Kidney epithelial cell (primary cell): Measurements from ENCODE around the gene ZNF236. TPM values are rescaled to one million over a fixed set of nuclear protein-coding genes. Genes with fewer than 3 reads are reported as not detected.

Source experiments
- DNase-seq: peaks from one replicate; pipeline ENCODE4 v3.0.0-alpha.2; 2010; ENCODE audit warnings: low read depth
- H3K27me3 ChIP-seq: 2 replicates; pipeline ENCODE4 v1.6.0; 2011; ENCODE audit warnings: low read length; ENCODE audit not compliant: control insufficient read depth, insufficient read depth
- H3K36me3 ChIP-seq: 2 replicates; pipeline ENCODE4 v1.5.1; 2011; ENCODE audit warnings: low read length; ENCODE audit not compliant: control insufficient read depth, insufficient read depth
- H3K4me3 ChIP-seq: 2 replicates; pipeline ENCODE4 v1.5.1; 2011; ENCODE audit warnings: low read depth, mild to moderate bottlenecking, control low read depth, low read length
- total RNA-seq: library from RNA; depleted of rRNA; stranded (reverse); fragments of >200 nt; gene quantifications from 2 replicates; pipeline ENCODE4 v1.2.3, GENCODE V29; 2015
- TF ChIP-seq, protein P1 (sequence below): IDR thresholded peaks from 2 replicates; pipeline ENCODE4 v1.5.1; 2011; ENCODE audit warnings: mild to moderate bottlenecking, moderate library complexity, low read length, control low read depth, inconsistent platforms; ENCODE audit not compliant: insufficient read depth, poor library complexity, severe bottlenecking

ZNF236 gene
- total RNA-seq, 1 donor from 2014 or later = 7.8 TPM

DNA sequence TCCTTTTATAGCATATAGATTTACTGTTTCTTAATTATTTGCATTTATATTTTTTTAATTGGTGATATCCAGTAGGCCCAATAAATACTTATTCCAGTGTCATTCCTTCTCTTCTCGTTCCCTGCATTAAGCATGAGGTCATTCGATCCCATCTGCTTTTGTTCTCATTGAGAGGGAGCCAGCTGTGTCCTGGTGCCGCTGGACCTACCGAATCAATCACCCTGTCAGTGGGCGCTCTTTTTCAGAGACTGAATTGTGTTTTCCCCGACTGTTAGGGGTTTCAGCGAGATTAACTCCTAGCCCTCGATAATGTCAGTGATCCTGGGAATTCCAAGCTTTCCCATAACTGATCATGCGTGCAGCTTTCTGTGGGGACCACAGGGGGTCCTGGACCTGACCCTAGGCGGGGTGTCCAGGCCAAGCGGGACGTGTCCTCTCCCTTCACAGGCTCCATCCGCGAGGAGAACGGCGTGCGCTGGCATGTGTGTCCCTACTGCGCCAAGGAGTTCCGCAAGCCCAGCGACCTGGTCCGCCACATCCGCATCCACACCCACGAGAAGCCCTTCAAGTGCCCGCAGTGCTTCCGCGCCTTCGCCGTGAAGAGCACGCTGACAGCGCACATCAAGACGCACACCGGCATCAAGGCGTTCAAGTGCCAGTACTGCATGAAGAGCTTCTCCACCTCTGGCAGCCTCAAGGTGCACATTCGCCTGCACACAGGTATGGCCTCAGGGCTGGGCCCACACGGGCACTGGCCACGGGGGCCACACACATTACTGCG, 72.4 kb downstream of the ZNF236 start:
- peaks cover 14% of the 10 kb centered on the region for H3K36me3 ChIP-seq
- H3K27me3 ChIP-seq = no peaks in the 10 kb centered on the region
- DNase-seq = no peak
- TF ChIP-seq, protein P1, sequence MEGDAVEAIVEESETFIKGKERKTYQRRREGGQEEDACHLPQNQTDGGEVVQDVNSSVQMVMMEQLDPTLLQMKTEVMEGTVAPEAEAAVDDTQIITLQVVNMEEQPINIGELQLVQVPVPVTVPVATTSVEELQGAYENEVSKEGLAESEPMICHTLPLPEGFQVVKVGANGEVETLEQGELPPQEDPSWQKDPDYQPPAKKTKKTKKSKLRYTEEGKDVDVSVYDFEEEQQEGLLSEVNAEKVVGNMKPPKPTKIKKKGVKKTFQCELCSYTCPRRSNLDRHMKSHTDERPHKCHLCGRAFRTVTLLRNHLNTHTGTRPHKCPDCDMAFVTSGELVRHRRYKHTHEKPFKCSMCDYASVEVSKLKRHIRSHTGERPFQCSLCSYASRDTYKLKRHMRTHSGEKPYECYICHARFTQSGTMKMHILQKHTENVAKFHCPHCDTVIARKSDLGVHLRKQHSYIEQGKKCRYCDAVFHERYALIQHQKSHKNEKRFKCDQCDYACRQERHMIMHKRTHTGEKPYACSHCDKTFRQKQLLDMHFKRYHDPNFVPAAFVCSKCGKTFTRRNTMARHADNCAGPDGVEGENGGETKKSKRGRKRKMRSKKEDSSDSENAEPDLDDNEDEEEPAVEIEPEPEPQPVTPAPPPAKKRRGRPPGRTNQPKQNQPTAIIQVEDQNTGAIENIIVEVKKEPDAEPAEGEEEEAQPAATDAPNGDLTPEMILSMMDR = no peak
- no peak overlapping the region for H3K4me3 ChIP-seq

DNA sequence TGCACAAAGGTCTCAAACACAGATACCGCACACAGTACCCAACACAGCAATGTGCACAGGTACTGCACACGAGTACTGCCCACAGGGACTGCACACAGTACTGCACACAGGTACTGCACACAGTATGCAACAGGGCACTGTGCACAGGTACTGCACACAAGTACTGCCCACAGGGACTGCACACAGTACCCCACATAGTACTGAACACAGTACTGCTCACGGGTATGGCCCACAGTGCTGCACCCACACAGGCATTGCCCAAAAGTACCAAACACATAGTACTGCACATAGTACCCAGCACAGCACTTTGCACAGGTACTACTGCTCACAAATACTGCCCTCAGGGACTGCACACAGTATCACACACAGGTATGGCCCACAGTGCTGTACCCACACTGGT, 73.1 kb downstream of the ZNF236 start:
- no peak for DNase-seq
- H3K36me3 ChIP-seq = peaks cover 14% of the 10 kb centered on the region
- TF ChIP-seq, protein P1 = no peak
- no peak overlapping the region for H3K4me3 ChIP-seq
- no peaks in the 10 kb centered on the region for H3K27me3 ChIP-seq

DNA sequence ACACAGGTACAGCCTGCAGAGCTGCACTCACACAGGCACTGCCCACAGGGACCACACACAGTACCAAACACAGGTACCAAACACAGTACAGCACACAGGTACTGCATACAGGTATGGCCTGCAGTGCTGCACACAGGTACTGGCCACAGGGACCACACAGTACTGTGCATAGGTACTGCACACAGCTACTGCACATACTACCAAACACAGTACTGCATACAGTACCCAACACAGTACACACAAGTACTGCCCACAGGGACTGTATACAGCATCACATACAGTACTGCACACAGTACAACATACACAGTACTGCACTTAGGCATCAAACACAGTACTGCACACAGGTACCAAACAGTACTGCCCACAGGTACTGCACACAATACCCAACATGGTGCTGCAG, 74.3 kb downstream of the ZNF236 start:
- Histone ChIP-seq H3K27me3 (no peaks in the 10 kb centered on the region), H3K36me3 (peaks cover 15% of the 10 kb centered on the region), H3K4me3 (no peak overlapping the region)
- TF ChIP-seq, protein P1 = no peak
- no peak for DNase-seq

DNA sequence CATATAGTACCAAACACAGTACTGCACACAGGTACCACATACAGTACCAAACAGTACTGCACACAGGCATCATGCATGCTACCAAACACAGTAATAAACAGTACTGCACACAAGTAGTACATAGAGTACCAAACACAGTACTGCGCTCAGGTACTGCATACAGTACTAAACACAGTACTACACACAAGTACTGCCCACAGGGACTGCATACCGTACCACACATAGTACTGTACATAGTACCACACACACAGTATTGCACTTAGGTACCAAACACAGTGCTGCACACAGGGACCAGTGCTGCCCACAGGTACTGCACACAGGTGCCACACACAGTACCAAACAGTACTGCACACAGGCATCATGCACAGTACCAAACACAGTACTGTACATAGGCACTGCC, 74.9 kb downstream of the ZNF236 start:
- TF ChIP-seq, protein P1 = no peak
- DNase-seq = no peak
- Histone ChIP-seq H3K27me3 (no peaks in the 10 kb centered on the region), H3K36me3 (peaks cover 15% of the 10 kb centered on the region), H3K4me3 (no peak overlapping the region)

DNA sequence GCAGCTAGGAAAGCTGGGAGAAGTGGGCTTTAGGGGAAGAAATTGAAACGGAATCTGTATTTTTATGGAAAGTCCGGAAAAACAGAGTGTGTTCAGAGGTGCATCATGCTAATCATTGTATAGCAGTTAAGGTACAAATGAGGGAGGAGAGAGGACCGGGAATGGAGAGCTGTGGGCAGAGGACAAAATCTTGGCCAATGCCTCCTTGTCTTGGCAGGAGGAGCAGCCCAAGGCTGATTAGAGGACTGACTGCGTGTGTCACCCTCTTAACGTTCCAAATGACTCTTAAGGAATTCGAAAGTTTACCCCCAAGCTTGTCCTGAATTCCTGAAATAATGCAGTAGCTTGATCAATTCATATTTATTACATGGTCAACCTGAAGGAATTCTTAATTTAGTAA, 81.0 kb downstream of the ZNF236 start:
- DNase-seq = no peak
- peaks cover 1% of the 10 kb centered on the region for H3K36me3 ChIP-seq
- TF ChIP-seq, protein P1 = no peak
- no peak overlapping the region for H3K4me3 ChIP-seq
- H3K27me3 ChIP-seq = no peaks in the 10 kb centered on the region

DNA sequence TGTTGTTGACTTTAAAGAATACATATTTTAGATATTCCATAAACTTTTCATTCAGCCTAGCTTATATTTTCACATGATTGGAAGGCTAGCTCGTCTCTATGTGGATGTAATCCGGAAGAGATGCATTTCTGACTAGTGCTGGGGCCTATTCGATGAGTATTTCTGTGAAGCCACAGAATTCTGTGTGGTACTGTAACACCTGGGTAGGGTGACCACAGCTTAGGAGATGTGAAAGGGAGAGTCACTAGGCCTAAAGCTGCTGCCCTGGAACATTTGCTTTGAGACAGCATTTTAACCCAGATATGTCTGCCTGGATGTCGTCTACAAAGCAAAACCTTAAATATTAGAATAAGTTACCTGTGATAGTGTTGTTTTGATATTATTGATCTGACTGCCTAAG, 83.5 kb downstream of the ZNF236 start:
- peaks cover under 1% of the 10 kb centered on the region for H3K36me3 ChIP-seq
- TF ChIP-seq, protein P1 = no peak
- no peaks in the 10 kb centered on the region for H3K27me3 ChIP-seq
- DNase-seq = no peak
- H3K4me3 ChIP-seq = no peak overlapping the region
